GM18505 (cell line): Measurements from ENCODE around the gene OPA3.

Experiments
- ATAC-seq: cut with Tn5 transposase; IDR thresholded peaks from one replicate; pipeline ENCODE4 v1.9.1; 2021; ENCODE audit not compliant: unreplicated experiment
- POLR2A ChIP-seq: IDR thresholded peaks from 4 replicates; pipeline ENCODE4 v1.6.1; 2011; ENCODE audit warnings: borderline replicate concordance; ENCODE audit not compliant: insufficient read depth, insufficient read length; ENCODE audit errors: extremely low read depth

OPA3 gene

GRCh38 chr19:45494261-45494916 lies 90.2 kb downstream of the OPA3 start:
- no peak for ATAC-seq
- no peak for TF ChIP-seq POLR2A

- TF ChIP-seq POLR2A, result peak; percentile 19
- no peak for ATAC-seq
Measured at GRCh38 chr19:45492627-45493470, 91.8 kb downstream of the OPA3 start.

GRCh38 chr19:45492137-45492626 lies 92.4 kb downstream of the OPA3 start:
- no peak for TF ChIP-seq POLR2A
- no peak for ATAC-seq

GRCh38 chr19:45489216-45489855 lies 95.3 kb downstream of the OPA3 start:
- no peak for TF ChIP-seq POLR2A
- no peak for ATAC-seq

- TF ChIP-seq POLR2A, result no peak
- ATAC-seq, result no peak
Measured at GRCh38 chr19:45488708-45489107, 95.9 kb downstream of the OPA3 start.

- ATAC-seq, result peak; percentile 85
- TF ChIP-seq POLR2A, result no peak
Measured at GRCh38 chr19:45485305-45486077, 99.1 kb downstream of the OPA3 start.

- TF ChIP-seq POLR2A, result no peak
- ATAC-seq, result no peak
Measured at GRCh38 chr19:45484273-45484945, 100.2 kb downstream of the OPA3 start.

- no peak for ATAC-seq
Measured at GRCh38 chr19:45483033-45483432, 101.6 kb downstream of the OPA3 start.

GRCh38 chr19:45478454-45479238 lies 106.0 kb downstream of the OPA3 start:
- ATAC-seq, result peak; percentile 59

More at GRCh38 chr19:45483033-45483432, 101.6 kb downstream of the OPA3 start:
- no peak for TF ChIP-seq POLR2A

GRCh38 chr19:45477713-45478453 lies 106.7 kb downstream of the OPA3 start:
- no peak for TF ChIP-seq POLR2A

More at GRCh38 chr19:45478454-45479238, 106.0 kb downstream of the OPA3 start:
- TF ChIP-seq POLR2A, result peak; percentile 64

More at GRCh38 chr19:45477713-45478453, 106.7 kb downstream of the OPA3 start:
- peak; percentile 11 for ATAC-seq
